HepG2 (cell line): ENCODE results near the gene TNFRSF6B. TPM values are rescaled to one million over a fixed set of nuclear protein-coding genes. Genes with fewer than 3 reads are reported as not detected.
A peak's percentile ranks its signal among the peaks of the same experiment; 100 is the strongest.

Experiments
- DMAP1 ChIP-seq: IDR thresholded peaks from 2 replicates; pipeline ENCODE4 v1.6.1; 2016
- HNRNPL ChIP-seq: fragments of 200-400 bp; formaldehyde crosslinking; IDR thresholded peaks from 2 replicates; pipeline ENCODE4 v1.6.1; 2017; ENCODE audit warnings: mild to moderate bottlenecking, low read depth, low read length
- KLF12 ChIP-seq: sonication (generic); formaldehyde crosslinking; IDR thresholded peaks from 2 replicates; pipeline ENCODE4 v1.4.0; 2020; ENCODE audit warnings: missing genetic modification reagents, borderline replicate concordance
- LCORL ChIP-seq, 2 experiments: fragments of 450-650 bp in 1 of 2; sonication (generic) in 1 of 2; formaldehyde crosslinking in 1 of 2; IDR thresholded peaks; 2 replicates each; pipeline versions ENCODE4 v1.5.0 to v1.6.1; 2017 to 2020; ENCODE audit warnings: antibody characterized with exemption in 1 of 2, missing genetic modification reagents in 1 of 2
- NCOR1 ChIP-seq: fragments of 200-600 bp; sonication (generic); IDR thresholded peaks from 2 replicates; pipeline ENCODE4 v1.7.0; 2017; ENCODE audit warnings: antibody characterized with exemption, low read length, borderline replicate concordance
- RFXANK ChIP-seq: IDR thresholded peaks from 2 replicates; pipeline ENCODE4 v1.6.1; 2016
- ZBTB42 ChIP-seq: sonication (generic); formaldehyde crosslinking; IDR thresholded peaks from 2 replicates; pipeline ENCODE4 v1.5.0; 2020; ENCODE audit warnings: mild to moderate bottlenecking, missing genetic modification reagents
- ZNF530 ChIP-seq: sonication (generic); formaldehyde crosslinking; IDR thresholded peaks from 2 replicates; pipeline ENCODE4 v1.5.0; 2020; ENCODE audit warnings: low read depth, mild to moderate bottlenecking, missing genetic modification reagents
- ZNF747 ChIP-seq: sonication (generic); formaldehyde crosslinking; IDR thresholded peaks from 2 replicates; pipeline ENCODE4 v1.8.1; 2023; ENCODE audit warnings: missing genetic modification reagents, mild to moderate bottlenecking, borderline replicate concordance
- polyA plus RNA-seq, 8 experiments: library from polyadenylated mRNA; depleted of rRNA in 3 of 8; stranded (reverse) in 7 of 8; unstranded in 1 of 8; fragments of >200 nt; fragmentation: Illumina TruSeq in 4 of 8; extraction: Trizol in 4 of 8; gene quantifications; 2 replicates each; pipeline versions ENCODE4 v1.2.1 to v1.2.3, GENCODE V29; 2011 to 2016; ENCODE audit warnings: low read depth in 4 of 8, missing spikeins in 1 of 8, mixed read lengths in 1 of 8; ENCODE audit not compliant: insufficient read depth in 1 of 8
- total RNA-seq, 5 experiments: library from RNA; depleted of rRNA; stranded (reverse); fragments of >200 nt; fragmentation: Illumina TruSeq; extraction: Trizol; gene quantifications; 2 replicates each; pipeline ENCODE4 v1.2.3, GENCODE V29; 2016; ENCODE audit warnings: low read depth in 1 of 5
- TF ChIP-seq, protein P1 (sequence below): sonication (generic); formaldehyde crosslinking; IDR thresholded peaks from 2 replicates; pipeline ENCODE4 v1.4.0; 2020; ENCODE audit warnings: mild to moderate bottlenecking, missing genetic modification reagents
- TF ChIP-seq, protein P2 (sequence below): sonication (generic); formaldehyde crosslinking; IDR thresholded peaks from 2 replicates; pipeline ENCODE4; 2020; ENCODE audit warnings: missing genetic modification reagents, mild to moderate bottlenecking, borderline replicate concordance
- TF ChIP-seq, protein P3 (sequence below): sonication (generic); formaldehyde crosslinking; IDR thresholded peaks from 2 replicates; pipeline ENCODE4 v1.8.0; 2022; ENCODE audit warnings: missing genetic modification reagents, mild to moderate bottlenecking, borderline replicate concordance
- TF ChIP-seq, protein P4 (sequence below): sonication (generic); formaldehyde crosslinking; IDR thresholded peaks from 2 replicates; pipeline ENCODE4 v1.4.0; 2020; ENCODE audit warnings: missing genetic modification reagents

TNFRSF6B gene
- total and polyA plus RNA-seq, 2 of the 13 experiments (the other 11 are each of a cell fraction or from before 2014, with no cell fraction given) = 0.24 TPM; not detected in 1

DNA sequence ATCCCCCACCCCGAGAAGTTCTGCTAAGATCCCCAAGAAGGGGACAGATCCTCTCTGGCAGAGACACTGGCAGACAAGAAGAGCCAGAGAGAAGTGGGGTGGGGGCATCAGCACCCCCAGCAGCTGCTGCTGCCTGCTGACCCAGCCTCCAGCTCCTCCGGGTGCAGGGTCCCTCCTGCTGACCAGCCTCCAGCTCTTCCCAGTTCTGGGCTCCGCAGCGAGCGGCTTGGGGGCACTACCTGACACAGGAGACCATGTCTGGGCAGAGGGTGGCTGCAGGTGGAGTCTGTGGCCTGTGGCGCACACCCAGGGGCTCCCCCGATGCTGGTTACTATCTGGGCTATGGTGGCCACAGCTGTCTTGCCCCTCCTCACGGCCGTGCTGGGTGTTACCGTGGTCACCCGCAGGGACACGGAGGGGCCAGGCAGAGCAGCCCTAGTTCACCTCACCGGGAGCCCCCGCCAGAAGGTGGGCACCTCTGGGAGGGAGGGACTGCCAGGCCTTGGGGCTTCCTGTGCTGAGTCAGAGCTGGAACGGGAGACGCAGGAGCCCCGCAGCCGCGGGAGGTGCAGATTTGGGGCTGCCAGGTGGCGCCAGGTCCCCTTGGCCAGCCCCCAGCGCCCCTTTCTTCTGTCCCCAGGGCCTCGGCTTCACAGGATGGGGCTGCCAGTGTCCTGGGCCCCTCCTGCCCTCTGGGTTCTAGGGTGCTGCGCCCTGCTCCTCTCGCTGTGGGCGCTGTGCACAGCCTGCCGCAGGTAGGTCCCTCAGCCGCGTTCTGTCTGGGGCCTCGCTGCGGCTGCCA, 40.6 kb downstream of the TNFRSF6B start (continued):
- TF ChIP-seq NCOR1 (no peak), KLF12 (no peak), RFXANK (CRISPR knock-in tag) (no peak), ZBTB42 (CRISPR knock-in tag) (0 out of 2 replicates have a peak, but pooled peaks have one; percentile 54), DMAP1 (CRISPR knock-in tag) (no peak), HNRNPL (peak; percentile 91), ZNF747 (CRISPR knock-in tag) (peak; percentile 87; the same call in 1 of the 2 replicates), LCORL (IDR thresholded peaks at IDR 0.05) (no peak), LCORL (CRISPR knock-in tag; IDR thresholded peaks at IDR 0.05) (peak; percentile 68; the same call in 1 of the 2 replicates), ZNF530 (CRISPR knock-in tag) (no peak)
- TF ChIP-seq, protein P1, sequence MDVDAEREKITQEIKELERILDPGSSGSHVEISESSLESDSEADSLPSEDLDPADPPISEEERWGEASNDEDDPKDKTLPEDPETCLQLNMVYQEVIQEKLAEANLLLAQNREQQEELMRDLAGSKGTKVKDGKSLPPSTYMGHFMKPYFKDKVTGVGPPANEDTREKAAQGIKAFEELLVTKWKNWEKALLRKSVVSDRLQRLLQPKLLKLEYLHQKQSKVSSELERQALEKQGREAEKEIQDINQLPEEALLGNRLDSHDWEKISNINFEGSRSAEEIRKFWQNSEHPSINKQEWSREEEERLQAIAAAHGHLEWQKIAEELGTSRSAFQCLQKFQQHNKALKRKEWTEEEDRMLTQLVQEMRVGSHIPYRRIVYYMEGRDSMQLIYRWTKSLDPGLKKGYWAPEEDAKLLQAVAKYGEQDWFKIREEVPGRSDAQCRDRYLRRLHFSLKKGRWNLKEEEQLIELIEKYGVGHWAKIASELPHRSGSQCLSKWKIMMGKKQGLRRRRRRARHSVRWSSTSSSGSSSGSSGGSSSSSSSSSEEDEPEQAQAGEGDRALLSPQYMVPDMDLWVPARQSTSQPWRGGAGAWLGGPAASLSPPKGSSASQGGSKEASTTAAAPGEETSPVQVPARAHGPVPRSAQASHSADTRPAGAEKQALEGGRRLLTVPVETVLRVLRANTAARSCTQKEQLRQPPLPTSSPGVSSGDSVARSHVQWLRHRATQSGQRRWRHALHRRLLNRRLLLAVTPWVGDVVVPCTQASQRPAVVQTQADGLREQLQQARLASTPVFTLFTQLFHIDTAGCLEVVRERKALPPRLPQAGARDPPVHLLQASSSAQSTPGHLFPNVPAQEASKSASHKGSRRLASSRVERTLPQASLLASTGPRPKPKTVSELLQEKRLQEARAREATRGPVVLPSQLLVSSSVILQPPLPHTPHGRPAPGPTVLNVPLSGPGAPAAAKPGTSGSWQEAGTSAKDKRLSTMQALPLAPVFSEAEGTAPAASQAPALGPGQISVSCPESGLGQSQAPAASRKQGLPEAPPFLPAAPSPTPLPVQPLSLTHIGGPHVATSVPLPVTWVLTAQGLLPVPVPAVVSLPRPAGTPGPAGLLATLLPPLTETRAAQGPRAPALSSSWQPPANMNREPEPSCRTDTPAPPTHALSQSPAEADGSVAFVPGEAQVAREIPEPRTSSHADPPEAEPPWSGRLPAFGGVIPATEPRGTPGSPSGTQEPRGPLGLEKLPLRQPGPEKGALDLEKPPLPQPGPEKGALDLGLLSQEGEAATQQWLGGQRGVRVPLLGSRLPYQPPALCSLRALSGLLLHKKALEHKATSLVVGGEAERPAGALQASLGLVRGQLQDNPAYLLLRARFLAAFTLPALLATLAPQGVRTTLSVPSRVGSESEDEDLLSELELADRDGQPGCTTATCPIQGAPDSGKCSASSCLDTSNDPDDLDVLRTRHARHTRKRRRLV (CRISPR knock-in tag) = no peak; the same call in 1 of the 2 replicates
- TF ChIP-seq, protein P2, sequence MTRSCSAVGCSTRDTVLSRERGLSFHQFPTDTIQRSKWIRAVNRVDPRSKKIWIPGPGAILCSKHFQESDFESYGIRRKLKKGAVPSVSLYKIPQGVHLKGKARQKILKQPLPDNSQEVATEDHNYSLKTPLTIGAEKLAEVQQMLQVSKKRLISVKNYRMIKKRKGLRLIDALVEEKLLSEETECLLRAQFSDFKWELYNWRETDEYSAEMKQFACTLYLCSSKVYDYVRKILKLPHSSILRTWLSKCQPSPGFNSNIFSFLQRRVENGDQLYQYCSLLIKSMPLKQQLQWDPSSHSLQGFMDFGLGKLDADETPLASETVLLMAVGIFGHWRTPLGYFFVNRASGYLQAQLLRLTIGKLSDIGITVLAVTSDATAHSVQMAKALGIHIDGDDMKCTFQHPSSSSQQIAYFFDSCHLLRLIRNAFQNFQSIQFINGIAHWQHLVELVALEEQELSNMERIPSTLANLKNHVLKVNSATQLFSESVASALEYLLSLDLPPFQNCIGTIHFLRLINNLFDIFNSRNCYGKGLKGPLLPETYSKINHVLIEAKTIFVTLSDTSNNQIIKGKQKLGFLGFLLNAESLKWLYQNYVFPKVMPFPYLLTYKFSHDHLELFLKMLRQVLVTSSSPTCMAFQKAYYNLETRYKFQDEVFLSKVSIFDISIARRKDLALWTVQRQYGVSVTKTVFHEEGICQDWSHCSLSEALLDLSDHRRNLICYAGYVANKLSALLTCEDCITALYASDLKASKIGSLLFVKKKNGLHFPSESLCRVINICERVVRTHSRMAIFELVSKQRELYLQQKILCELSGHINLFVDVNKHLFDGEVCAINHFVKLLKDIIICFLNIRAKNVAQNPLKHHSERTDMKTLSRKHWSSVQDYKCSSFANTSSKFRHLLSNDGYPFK (CRISPR knock-in tag) = no peak
- TF ChIP-seq, protein P3, sequence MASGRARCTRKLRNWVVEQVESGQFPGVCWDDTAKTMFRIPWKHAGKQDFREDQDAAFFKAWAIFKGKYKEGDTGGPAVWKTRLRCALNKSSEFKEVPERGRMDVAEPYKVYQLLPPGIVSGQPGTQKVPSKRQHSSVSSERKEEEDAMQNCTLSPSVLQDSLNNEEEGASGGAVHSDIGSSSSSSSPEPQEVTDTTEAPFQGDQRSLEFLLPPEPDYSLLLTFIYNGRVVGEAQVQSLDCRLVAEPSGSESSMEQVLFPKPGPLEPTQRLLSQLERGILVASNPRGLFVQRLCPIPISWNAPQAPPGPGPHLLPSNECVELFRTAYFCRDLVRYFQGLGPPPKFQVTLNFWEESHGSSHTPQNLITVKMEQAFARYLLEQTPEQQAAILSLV = no peak; the same call in 1 of the 2 replicates
- TF ChIP-seq, protein P4, sequence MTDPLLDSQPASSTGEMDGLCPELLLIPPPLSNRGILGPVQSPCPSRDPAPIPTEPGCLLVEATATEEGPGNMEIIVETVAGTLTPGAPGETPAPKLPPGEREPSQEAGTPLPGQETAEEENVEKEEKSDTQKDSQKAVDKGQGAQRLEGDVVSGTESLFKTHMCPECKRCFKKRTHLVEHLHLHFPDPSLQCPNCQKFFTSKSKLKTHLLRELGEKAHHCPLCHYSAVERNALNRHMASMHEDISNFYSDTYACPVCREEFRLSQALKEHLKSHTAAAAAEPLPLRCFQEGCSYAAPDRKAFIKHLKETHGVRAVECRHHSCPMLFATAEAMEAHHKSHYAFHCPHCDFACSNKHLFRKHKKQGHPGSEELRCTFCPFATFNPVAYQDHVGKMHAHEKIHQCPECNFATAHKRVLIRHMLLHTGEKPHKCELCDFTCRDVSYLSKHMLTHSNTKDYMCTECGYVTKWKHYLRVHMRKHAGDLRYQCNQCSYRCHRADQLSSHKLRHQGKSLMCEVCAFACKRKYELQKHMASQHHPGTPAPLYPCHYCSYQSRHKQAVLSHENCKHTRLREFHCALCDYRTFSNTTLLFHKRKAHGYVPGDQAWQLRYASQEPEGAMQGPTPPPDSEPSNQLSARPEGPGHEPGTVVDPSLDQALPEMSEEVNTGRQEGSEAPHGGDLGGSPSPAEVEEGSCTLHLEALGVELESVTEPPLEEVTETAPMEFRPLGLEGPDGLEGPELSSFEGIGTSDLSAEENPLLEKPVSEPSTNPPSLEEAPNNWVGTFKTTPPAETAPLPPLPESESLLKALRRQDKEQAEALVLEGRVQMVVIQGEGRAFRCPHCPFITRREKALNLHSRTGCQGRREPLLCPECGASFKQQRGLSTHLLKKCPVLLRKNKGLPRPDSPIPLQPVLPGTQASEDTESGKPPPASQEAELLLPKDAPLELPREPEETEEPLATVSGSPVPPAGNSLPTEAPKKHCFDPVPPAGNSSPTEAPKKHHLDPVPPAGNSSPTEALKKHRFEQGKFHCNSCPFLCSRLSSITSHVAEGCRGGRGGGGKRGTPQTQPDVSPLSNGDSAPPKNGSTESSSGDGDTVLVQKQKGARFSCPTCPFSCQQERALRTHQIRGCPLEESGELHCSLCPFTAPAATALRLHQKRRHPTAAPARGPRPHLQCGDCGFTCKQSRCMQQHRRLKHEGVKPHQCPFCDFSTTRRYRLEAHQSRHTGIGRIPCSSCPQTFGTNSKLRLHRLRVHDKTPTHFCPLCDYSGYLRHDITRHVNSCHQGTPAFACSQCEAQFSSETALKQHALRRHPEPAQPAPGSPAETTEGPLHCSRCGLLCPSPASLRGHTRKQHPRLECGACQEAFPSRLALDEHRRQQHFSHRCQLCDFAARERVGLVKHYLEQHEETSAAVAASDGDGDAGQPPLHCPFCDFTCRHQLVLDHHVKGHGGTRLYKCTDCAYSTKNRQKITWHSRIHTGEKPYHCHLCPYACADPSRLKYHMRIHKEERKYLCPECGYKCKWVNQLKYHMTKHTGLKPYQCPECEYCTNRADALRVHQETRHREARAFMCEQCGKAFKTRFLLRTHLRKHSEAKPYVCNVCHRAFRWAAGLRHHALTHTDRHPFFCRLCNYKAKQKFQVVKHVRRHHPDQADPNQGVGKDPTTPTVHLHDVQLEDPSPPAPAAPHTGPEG (CRISPR knock-in tag) = no peak
